MG63 (cell line): Measurements from ENCODE around the gene HCK. TPM values are rescaled to one million over a fixed set of nuclear protein-coding genes. Genes with fewer than 3 reads are reported as not detected.
"Not testable (repeated sequence)": the region's sequence is repeated elsewhere in the genome, so short reads cannot be mapped to it uniquely, and the experiment has no call there.

Experiments
- DNase-seq: peaks from one replicate; pipeline ENCODE4 v3.0.0-alpha.2; 2020
- H3K27me3 ChIP-seq: fragments of 250-450 bp; sonication (Bioruptor Pico); 2 replicates; pipeline ENCODE4 v1.5.1; 2020; ENCODE audit warnings: mild to moderate bottlenecking, moderate library complexity
- H3K36me3 ChIP-seq: fragments of 250-450 bp; sonication (Bioruptor Pico); 2 replicates; pipeline ENCODE4 v1.5.1; 2020; ENCODE audit warnings: mild to moderate bottlenecking, moderate library complexity
- H3K4me3 ChIP-seq: fragments of 250-450 bp; sonication (Bioruptor Pico); 2 replicates; pipeline ENCODE4 v1.5.1; 2020; ENCODE audit warnings: mild to moderate bottlenecking, moderate library complexity
- H3K9me3 ChIP-seq: fragments of 250-450 bp; sonication (Bioruptor Pico); 2 replicates; pipeline ENCODE4 v1.5.1; 2020; ENCODE audit warnings: mild to moderate bottlenecking, moderate library complexity
- total RNA-seq: library from RNA; depleted of rRNA; stranded (reverse); fragments of >200 nt; shearing (Covaris generic); gene quantifications from 2 replicates; pipeline ENCODE4 v1.2.3, GENCODE V29; 2014; ENCODE audit warnings: low replicate concordance

HCK gene
- total RNA-seq, 1 experiment from 2014 or later: not detected

- H3K9me3 ChIP-seq: no peaks in the 10 kb centered on the region
- H3K36me3 ChIP-seq: no peaks in the 10 kb centered on the region
- H3K27me3 ChIP-seq: peaks cover 48% of the 10 kb centered on the region
- DNase-seq: no peak
- no peak overlapping the region for H3K4me3 ChIP-seq
Measured at GRCh38 chr20:32019563-32020463, 32.2 kb upstream of the HCK start.

- peaks cover 48% of the 10 kb centered on the region for H3K27me3 ChIP-seq
- DNase-seq: no peak
- H3K36me3 ChIP-seq: no peaks in the 10 kb centered on the region
- no peaks in the 10 kb centered on the region for H3K9me3 ChIP-seq
- no peak overlapping the region for H3K4me3 ChIP-seq
Measured at GRCh38 chr20:32021091-32021490, 31.0 kb upstream of the HCK start.

- no peaks in the 10 kb centered on the region for H3K9me3 ChIP-seq
- H3K4me3 ChIP-seq: no peak overlapping the region
- DNase-seq: no peak
- H3K36me3 ChIP-seq: no peaks in the 10 kb centered on the region
- peaks cover 36% of the 10 kb centered on the region for H3K27me3 ChIP-seq
Measured at GRCh38 chr20:32024683-32025295, 27.3 kb upstream of the HCK start.

GRCh38 chr20:32027643-32028042 is 24.4 kb upstream of the HCK start:
- H3K27me3 ChIP-seq: peaks cover 16% of the 10 kb centered on the region; the same call in 1 of the 2 replicates
- H3K9me3 ChIP-seq: no peaks in the 10 kb centered on the region
- H3K4me3 ChIP-seq: no peak overlapping the region
- DNase-seq: no peak
- H3K36me3 ChIP-seq: no peaks in the 10 kb centered on the region

GRCh38 chr20:32028647-32029372 is 23.2 kb upstream of the HCK start:
- no peak for DNase-seq
- Histone ChIP-seq H3K27me3 (peaks cover 12% of the 10 kb centered on the region; the same call in 1 of the 2 replicates), H3K4me3 (no peak overlapping the region), H3K36me3 (no peaks in the 10 kb centered on the region), H3K9me3 (no peaks in the 10 kb centered on the region)

- Histone ChIP-seq H3K9me3 (no peaks in the 10 kb centered on the region), H3K36me3 (no peaks in the 10 kb centered on the region), H3K4me3 (no peak overlapping the region), H3K27me3 (peaks cover 10% of the 10 kb centered on the region; the same call in 1 of the 2 replicates)
- no peak for DNase-seq
Measured at GRCh38 chr20:32029561-32029960, 22.5 kb upstream of the HCK start.

GRCh38 chr20:32031007-32031958 is 20.8 kb upstream of the HCK start:
- peak; percentile 85 for DNase-seq
- Histone ChIP-seq H3K27me3 (peaks cover 10% of the 10 kb centered on the region; the same call in 1 of the 2 replicates), H3K4me3 (no peak overlapping the region)

GRCh38 chr20:32033316-32033715 is 18.7 kb upstream of the HCK start:
- no peak for DNase-seq
- H3K27me3 ChIP-seq: peaks cover 10% of the 10 kb centered on the region; the same call in 1 of the 2 replicates
- H3K9me3 ChIP-seq: peaks cover 4% of the 10 kb centered on the region
- H3K4me3 ChIP-seq: no peak overlapping the region
- no peaks in the 10 kb centered on the region for H3K36me3 ChIP-seq

More at GRCh38 chr20:32031007-32031958, 20.8 kb upstream of the HCK start:
- H3K36me3 ChIP-seq: no peaks in the 10 kb centered on the region
- no peaks in the 10 kb centered on the region for H3K9me3 ChIP-seq

- not testable (repeated sequence) for H3K36me3 ChIP-seq, DNase-seq, H3K9me3 ChIP-seq, H3K4me3 ChIP-seq
- H3K27me3 ChIP-seq: peaks cover 10% of the 10 kb centered on the region; the same call in 1 of the 2 replicates
Measured at GRCh38 chr20:32033721-32034120, 18.3 kb upstream of the HCK start.

GRCh38 chr20:32034581-32035425 is 17.2 kb upstream of the HCK start:
- no peak overlapping the region for H3K4me3 ChIP-seq
- DNase-seq: no peak
- peaks cover 6% of the 10 kb centered on the region for H3K9me3 ChIP-seq
- peaks cover 10% of the 10 kb centered on the region; the same call in 1 of the 2 replicates for H3K27me3 ChIP-seq
- H3K36me3 ChIP-seq: no peaks in the 10 kb centered on the region

GRCh38 chr20:32035426-32035779 is 16.6 kb upstream of the HCK start:
- H3K9me3 ChIP-seq: peaks cover 6% of the 10 kb centered on the region
- H3K4me3 ChIP-seq: no peak overlapping the region
- peaks cover 10% of the 10 kb centered on the region; the same call in 1 of the 2 replicates for H3K27me3 ChIP-seq
- H3K36me3 ChIP-seq: no peaks in the 10 kb centered on the region
- no peak for DNase-seq

GRCh38 chr20:32036252-32036651 is 15.8 kb upstream of the HCK start:
- Histone ChIP-seq H3K4me3 (no peak overlapping the region), H3K36me3 (no peaks in the 10 kb centered on the region), H3K9me3 (peaks cover 6% of the 10 kb centered on the region), H3K27me3 (peaks cover 10% of the 10 kb centered on the region; the same call in 1 of the 2 replicates)
- DNase-seq: no peak

- no peak for DNase-seq
- H3K4me3 ChIP-seq: no peak overlapping the region
- no peaks in the 10 kb centered on the region for H3K36me3 ChIP-seq
- peaks cover 6% of the 10 kb centered on the region for H3K9me3 ChIP-seq
- H3K27me3 ChIP-seq: peaks cover 10% of the 10 kb centered on the region; the same call in 1 of the 2 replicates
Measured at GRCh38 chr20:32036716-32037485, 15.1 kb upstream of the HCK start.

- DNase-seq: peak; percentile 38
- peaks cover 6% of the 10 kb centered on the region for H3K9me3 ChIP-seq
- H3K27me3 ChIP-seq: peaks cover 4% of the 10 kb centered on the region; the same call in 1 of the 2 replicates
- no peak overlapping the region for H3K4me3 ChIP-seq
- no peaks in the 10 kb centered on the region for H3K36me3 ChIP-seq
Measured at GRCh38 chr20:32037929-32038328, 14.1 kb upstream of the HCK start.
